Nephron progenitor cell (in vitro differentiated cells): Measurements from ENCODE around the gene TRPV2.

Experiments
- DNase-seq: peaks from one replicate; pipeline ENCODE4 v3.0.0; 2021
- H3K27ac Mint-ChIP-seq: 2 replicates; pipeline ENCODE4 v1.8.0; 2021; ENCODE audit warnings: mild to moderate bottlenecking, moderate library complexity, mixed read lengths
- H3K27me3 Mint-ChIP-seq: 2 replicates; pipeline ENCODE4 v1.8.0; 2021; ENCODE audit warnings: mild to moderate bottlenecking, low read depth, mixed read lengths; ENCODE audit not compliant: poor library complexity
- H3K36me3 Mint-ChIP-seq: 2 replicates; pipeline ENCODE4 v1.8.0; 2021; ENCODE audit warnings: low read depth, mixed read lengths
- H3K4me1 Mint-ChIP-seq: 2 replicates; pipeline ENCODE4 v1.8.0; 2021; ENCODE audit warnings: mixed read lengths
- H3K4me3 Mint-ChIP-seq: 2 replicates; pipeline ENCODE4 v1.8.0; 2021; ENCODE audit warnings: mild to moderate bottlenecking, moderate library complexity, mixed read lengths
- H3K9me3 Mint-ChIP-seq: 2 replicates; pipeline ENCODE4 v1.8.0; 2021; ENCODE audit warnings: mild to moderate bottlenecking, moderate library complexity, mixed read lengths
- TF ChIP-seq, protein P1 (sequence below): fragments of 200-600 bp; sonication (generic); IDR thresholded peaks from 2 replicates; pipeline ENCODE4 v1.5.0; 2021; ENCODE audit warnings: antibody characterized with exemption

Gene TRPV2

DNA sequence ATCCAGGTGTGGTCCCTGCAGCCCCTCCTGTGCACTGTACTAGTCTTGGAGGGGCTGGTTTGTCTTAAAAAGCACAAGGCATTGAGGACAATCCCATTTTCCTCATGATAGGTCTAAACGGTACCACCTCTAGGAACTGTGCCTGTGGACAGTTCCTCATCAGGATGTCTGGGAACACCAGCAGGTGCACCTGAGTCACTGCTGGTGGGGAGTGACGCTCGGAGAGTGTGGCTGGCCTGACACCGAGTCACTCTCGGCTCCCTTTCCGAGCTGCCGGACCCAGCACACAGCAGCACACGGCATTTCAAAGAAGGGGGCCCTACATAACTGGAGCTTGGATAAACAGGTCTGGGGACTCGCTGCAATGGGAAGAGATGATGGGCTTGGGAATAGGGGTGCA lies 51.0 kb downstream of the TRPV2 start:
- Mint-ChIP-seq H3K36me3 (peaks cover 2% of the 10 kb centered on the region), H3K4me1 (peaks cover 50% of the 10 kb centered on the region), H3K27ac (no peak overlapping the region), H3K4me3 (no peak overlapping the region), H3K27me3 (peaks cover 6% of the 10 kb centered on the region), H3K9me3 (no peaks in the 10 kb centered on the region)
- DNase-seq, result no peak
- TF ChIP-seq, protein P1, sequence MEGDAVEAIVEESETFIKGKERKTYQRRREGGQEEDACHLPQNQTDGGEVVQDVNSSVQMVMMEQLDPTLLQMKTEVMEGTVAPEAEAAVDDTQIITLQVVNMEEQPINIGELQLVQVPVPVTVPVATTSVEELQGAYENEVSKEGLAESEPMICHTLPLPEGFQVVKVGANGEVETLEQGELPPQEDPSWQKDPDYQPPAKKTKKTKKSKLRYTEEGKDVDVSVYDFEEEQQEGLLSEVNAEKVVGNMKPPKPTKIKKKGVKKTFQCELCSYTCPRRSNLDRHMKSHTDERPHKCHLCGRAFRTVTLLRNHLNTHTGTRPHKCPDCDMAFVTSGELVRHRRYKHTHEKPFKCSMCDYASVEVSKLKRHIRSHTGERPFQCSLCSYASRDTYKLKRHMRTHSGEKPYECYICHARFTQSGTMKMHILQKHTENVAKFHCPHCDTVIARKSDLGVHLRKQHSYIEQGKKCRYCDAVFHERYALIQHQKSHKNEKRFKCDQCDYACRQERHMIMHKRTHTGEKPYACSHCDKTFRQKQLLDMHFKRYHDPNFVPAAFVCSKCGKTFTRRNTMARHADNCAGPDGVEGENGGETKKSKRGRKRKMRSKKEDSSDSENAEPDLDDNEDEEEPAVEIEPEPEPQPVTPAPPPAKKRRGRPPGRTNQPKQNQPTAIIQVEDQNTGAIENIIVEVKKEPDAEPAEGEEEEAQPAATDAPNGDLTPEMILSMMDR, result no peak

DNA sequence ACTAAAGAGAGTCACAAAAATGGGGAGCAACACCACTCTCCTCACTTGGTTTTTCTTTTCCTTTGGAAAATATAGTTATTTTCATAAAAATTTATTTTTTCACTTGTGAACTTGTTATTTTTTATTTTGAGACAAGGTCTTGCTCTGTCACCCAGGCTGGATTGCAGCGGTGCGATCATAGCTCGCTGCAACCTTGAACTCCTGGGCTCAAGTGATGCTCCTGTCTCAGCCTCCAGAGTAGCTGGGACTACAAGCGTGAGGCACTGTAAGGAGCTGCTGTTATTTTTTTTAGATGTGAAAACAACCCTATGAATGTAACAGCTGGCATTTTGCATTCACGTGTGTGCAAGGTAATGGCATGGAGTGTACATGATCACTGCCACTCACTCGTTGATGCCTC lies 51.7 kb downstream of the TRPV2 start:
- Mint-ChIP-seq H3K27me3 (peaks cover 6% of the 10 kb centered on the region), H3K36me3 (no peaks in the 10 kb centered on the region), H3K4me3 (no peak overlapping the region), H3K9me3 (no peaks in the 10 kb centered on the region), H3K27ac (no peak overlapping the region), H3K4me1 (peaks cover 52% of the 10 kb centered on the region)
- DNase-seq, result no peak
- TF ChIP-seq, protein P1, result no peak

- no peaks in the 10 kb centered on the region for H3K9me3 Mint-ChIP-seq
- H3K4me3 Mint-ChIP-seq, result no peak overlapping the region
- TF ChIP-seq, protein P1, result no peak
- no peak overlapping the region for H3K27ac Mint-ChIP-seq
- DNase-seq, result no peak
- H3K4me1 Mint-ChIP-seq, result peaks cover 50% of the 10 kb centered on the region
- H3K36me3 Mint-ChIP-seq, result no peaks in the 10 kb centered on the region
- H3K27me3 Mint-ChIP-seq, result peaks cover 9% of the 10 kb centered on the region
Measured at GRCh38 chr17:16467886-16468285, 52.5 kb downstream of the TRPV2 start.

- no peak for DNase-seq
- TF ChIP-seq, protein P1, result no peak
- Mint-ChIP-seq H3K4me3 (no peak overlapping the region), H3K9me3 (no peaks in the 10 kb centered on the region), H3K27me3 (peaks cover 9% of the 10 kb centered on the region), H3K27ac (no peak overlapping the region), H3K36me3 (no peaks in the 10 kb centered on the region), H3K4me1 (peaks cover 47% of the 10 kb centered on the region)
Measured at GRCh38 chr17:16468428-16468992, 53.1 kb downstream of the TRPV2 start.

- Mint-ChIP-seq H3K27me3 (peaks cover 7% of the 10 kb centered on the region), H3K36me3 (no peaks in the 10 kb centered on the region), H3K9me3 (no peaks in the 10 kb centered on the region), H3K4me3 (no peak overlapping the region), H3K4me1 (peaks cover 49% of the 10 kb centered on the region), H3K27ac (no peak overlapping the region)
- TF ChIP-seq, protein P1, result no peak
- DNase-seq, result no peak
Measured at GRCh38 chr17:16470265-16470664, 54.9 kb downstream of the TRPV2 start.

- H3K36me3 Mint-ChIP-seq, result no peaks in the 10 kb centered on the region
- no peaks in the 10 kb centered on the region for H3K9me3 Mint-ChIP-seq
- no peak for DNase-seq
- H3K27me3 Mint-ChIP-seq, result peaks cover 7% of the 10 kb centered on the region
- no peak overlapping the region for H3K4me3 Mint-ChIP-seq
- H3K4me1 Mint-ChIP-seq, result peaks cover 43% of the 10 kb centered on the region
- TF ChIP-seq, protein P1, result no peak
- H3K27ac Mint-ChIP-seq, result no peak overlapping the region
Measured at GRCh38 chr17:16471295-16471694, 55.9 kb downstream of the TRPV2 start.
